Measurements from ENCODE around the gene ARHGAP44.

DNA sequence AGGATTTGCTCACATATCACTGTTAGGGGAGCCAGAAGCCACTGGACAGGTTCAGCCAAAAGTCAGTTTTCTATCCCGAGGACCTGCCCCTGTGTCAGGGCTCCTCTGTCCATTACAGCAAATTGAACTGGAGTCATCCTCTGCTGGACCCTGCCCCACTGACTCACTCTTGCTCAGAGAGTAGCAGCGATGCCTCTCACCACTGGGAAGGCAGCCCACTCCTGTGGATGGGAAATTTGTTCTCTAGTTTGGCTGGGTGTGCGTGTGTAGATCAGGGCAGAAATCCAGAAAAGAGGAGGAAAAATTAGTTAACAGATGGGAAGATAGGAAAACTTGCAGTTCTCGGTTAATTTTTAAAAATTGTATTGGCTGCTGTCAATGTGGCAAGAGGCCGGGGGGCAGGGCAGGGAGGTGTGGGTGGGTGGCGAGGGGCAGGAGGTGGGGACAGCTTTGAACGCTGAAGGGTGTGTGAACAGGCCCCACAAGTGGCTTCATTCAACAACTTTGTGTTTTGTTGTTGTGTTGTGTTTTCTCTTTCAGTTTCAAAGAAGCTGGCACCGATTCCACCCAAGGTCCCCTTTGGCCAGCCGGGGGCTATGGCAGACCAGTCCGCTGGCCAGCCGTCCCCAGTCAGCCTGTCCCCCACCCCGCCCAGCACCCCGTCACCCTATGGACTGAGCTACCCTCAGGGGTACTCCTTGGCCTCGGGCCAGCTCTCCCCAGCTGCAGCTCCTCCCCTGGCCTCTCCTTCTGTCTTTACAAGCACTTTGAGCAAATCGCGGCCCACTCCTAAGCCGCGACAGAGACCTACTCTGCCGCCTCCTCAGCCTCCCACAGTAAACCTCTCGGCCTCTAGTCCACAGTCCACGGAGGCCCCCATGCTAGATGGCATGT lies 194.9 kb downstream of the ARHGAP44 start:
- TF ChIP-seq, protein P1, sequence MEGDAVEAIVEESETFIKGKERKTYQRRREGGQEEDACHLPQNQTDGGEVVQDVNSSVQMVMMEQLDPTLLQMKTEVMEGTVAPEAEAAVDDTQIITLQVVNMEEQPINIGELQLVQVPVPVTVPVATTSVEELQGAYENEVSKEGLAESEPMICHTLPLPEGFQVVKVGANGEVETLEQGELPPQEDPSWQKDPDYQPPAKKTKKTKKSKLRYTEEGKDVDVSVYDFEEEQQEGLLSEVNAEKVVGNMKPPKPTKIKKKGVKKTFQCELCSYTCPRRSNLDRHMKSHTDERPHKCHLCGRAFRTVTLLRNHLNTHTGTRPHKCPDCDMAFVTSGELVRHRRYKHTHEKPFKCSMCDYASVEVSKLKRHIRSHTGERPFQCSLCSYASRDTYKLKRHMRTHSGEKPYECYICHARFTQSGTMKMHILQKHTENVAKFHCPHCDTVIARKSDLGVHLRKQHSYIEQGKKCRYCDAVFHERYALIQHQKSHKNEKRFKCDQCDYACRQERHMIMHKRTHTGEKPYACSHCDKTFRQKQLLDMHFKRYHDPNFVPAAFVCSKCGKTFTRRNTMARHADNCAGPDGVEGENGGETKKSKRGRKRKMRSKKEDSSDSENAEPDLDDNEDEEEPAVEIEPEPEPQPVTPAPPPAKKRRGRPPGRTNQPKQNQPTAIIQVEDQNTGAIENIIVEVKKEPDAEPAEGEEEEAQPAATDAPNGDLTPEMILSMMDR (IDR thresholded peaks at IDR 0.05): no peak
- no peak for TF ChIP-seq POLR2A (IDR thresholded peaks at IDR 0.05; ENCODE audit: low read depth)

All from esophagus muscularis mucosa (tissue), 3 donors.